ENCODE data around the gene MKLN1.

- TF ChIP-seq CREM (IDR thresholded peaks at IDR 0.05; ENCODE audit: low read depth) (no peak), FOS (IDR thresholded peaks at IDR 0.05; ENCODE audit: borderline replicate concordance, extremely low read depth, insufficient read length) (no peak)
Observed at GRCh38 chr7:131466735-131467365, 139.2 kb downstream of the MKLN1 start.

Measured in GM12878 (cell line).